ENCODE data around the gene RNF144B. TPM values are rescaled to one million over a fixed set of nuclear protein-coding genes. Genes with fewer than 3 reads are reported as not detected.
"Not testable (repeated sequence)": the region's sequence is repeated elsewhere in the genome, so short reads cannot be mapped to it uniquely, and the experiment has no call there.

The RNF144B gene
- total RNA-seq, 1 experiment from 2014 or later = 2.3 TPM

DNA sequence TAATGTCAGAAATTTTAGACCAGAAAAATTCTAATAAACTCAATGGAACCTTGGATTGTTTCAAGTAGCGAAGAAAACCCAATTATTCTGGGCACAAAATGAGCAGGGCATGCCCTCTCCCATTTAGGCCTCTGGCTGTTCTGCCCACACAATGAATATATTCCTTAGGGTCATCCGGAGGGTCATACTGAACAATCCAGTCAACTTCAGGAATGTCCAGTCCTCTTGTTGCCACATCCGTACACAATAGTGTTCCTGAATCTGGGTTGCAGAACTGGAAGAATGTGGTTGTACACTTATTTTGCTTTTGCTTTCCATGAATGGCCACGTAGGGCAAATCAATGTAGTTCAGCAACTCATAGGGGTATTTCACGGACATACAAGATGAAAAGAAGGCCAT is 23.4 kb upstream of the RNF144B start:
- no peak overlapping the region for H2AFZ ChIP-seq (ENCODE audit: low read length)

DNA sequence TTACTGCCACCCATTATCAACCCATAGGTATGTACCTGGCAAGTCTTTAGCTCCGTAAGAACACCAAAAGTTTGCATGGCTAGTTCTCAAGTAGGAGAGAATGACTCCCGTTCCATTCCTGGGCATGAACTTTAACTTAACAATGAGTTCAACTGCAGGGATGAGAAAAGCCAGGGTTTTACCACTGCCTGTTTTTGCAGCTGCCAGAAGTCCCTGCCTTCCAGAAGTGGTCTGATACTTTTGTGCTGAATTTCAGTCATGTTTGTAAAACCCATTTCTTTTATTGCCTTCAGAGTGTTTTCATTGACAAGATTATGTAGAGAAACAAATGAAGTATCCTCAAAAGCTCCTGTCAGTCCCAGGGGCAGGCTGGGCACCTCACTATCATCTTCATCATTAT is 22.6 kb upstream of the RNF144B start:
- not testable (repeated sequence) for H4K8ac ChIP-seq (replicated peaks; ENCODE audit: insufficient read length, low read depth, low read length); H3K79me2 ChIP-seq (ENCODE audit: insufficient read depth, low read length)

More for the DNA sequence above, 23.4 kb upstream of the RNF144B start:
- Histone ChIP-seq H3K9me3 (ENCODE audit: control insufficient read depth, low read depth, low read length) (no peaks in the 10 kb centered on the region), H3T11ph (ENCODE audit: low read length) (no peak overlapping the region), H4K20me1 (ENCODE audit: control insufficient read depth, insufficient read depth, insufficient read length) (no peaks in the 10 kb centered on the region), H3K4me1 (ENCODE audit: insufficient read depth, low read length) (no peaks in the 10 kb centered on the region), H3K18ac (ENCODE audit: insufficient read length, low read depth, low read length) (no peak overlapping the region), H3K79me2 (ENCODE audit: insufficient read depth, low read length) (no peaks in the 10 kb centered on the region), H3K27me3 (ENCODE audit: insufficient read depth, low read length) (no peaks in the 10 kb centered on the region), H2BK5ac (ENCODE audit: insufficient read length, low read length) (no peak overlapping the region), H4K91ac (ENCODE audit: insufficient read length, low read depth, low read length) (no peak overlapping the region), H3K56ac (ENCODE audit: insufficient read length, low read depth, low read length) (no peak overlapping the region), H2BK120ac (ENCODE audit: low read depth, low read length, poor library complexity, severe bottlenecking) (no peak overlapping the region), H2BK15ac (ENCODE audit: low read depth, low read length) (no peak overlapping the region), H2BK20ac (ENCODE audit: low read depth, low read length, poor library complexity, severe bottlenecking) (no peak overlapping the region), H3K27ac (ENCODE audit: insufficient read length, low read depth, low read length) (no peak overlapping the region), H2BK12ac (ENCODE audit: insufficient read length, low read depth, low read length) (no peak overlapping the region), H3K23me2 (ENCODE audit: insufficient read length, low read depth, low read length, poor library complexity, severe bottlenecking) (no peaks in the 10 kb centered on the region), H4K8ac (replicated peaks; ENCODE audit: insufficient read length, low read depth, low read length) (no peak overlapping the region), H3K23ac (ENCODE audit: insufficient read length, low read depth, low read length) (no peak overlapping the region), H3K9ac (ENCODE audit: extremely low read depth, insufficient read length, low read length) (no peak overlapping the region), H3K14ac (ENCODE audit: insufficient read depth, low read length) (no peak overlapping the region), H4K5ac (ENCODE audit: insufficient read length, low read depth, low read length) (no peak overlapping the region), H3K79me1 (ENCODE audit: insufficient read depth, low read depth, low read length, poor library complexity, severe bottlenecking) (no peaks in the 10 kb centered on the region), H3K4me2 (ENCODE audit: insufficient read depth, insufficient read length, low read length) (no peak overlapping the region), H3K4ac (ENCODE audit: low read depth, low read length) (no peak overlapping the region), H2AK5ac (ENCODE audit: insufficient read length, low read length) (no peak overlapping the region)
- Mint-ChIP-seq H3K36me3 (ENCODE audit: insufficient read depth in 1 of 3, low read depth in 3 of 3) (peaks cover 0 to 6% (median 2%) of the 10 kb centered on the region in 3 experiments; a peak in 2 of 7 replicates), H3K4me3 (no peak overlapping the region), H3K9me3 (peaks cover 0 to 6% of the 10 kb centered on the region in 2 experiments; a peak in 4 of 5 replicates), H3K4me1 (no peaks in the 10 kb centered on the region), H3K27me3 (ENCODE audit: low read depth) (0 out of 2 replicates have a peak, but pooled peaks cover 1% of the 10 kb centered on the region), H3K27ac (no peak overlapping the region)
- no CpG with 5 or more reads among the region's 5 CpGs for WGBS (ENCODE audit: extremely low coverage, insufficient read length, low lambda C conversion rate)
- TF ChIP-seq, protein P1, sequence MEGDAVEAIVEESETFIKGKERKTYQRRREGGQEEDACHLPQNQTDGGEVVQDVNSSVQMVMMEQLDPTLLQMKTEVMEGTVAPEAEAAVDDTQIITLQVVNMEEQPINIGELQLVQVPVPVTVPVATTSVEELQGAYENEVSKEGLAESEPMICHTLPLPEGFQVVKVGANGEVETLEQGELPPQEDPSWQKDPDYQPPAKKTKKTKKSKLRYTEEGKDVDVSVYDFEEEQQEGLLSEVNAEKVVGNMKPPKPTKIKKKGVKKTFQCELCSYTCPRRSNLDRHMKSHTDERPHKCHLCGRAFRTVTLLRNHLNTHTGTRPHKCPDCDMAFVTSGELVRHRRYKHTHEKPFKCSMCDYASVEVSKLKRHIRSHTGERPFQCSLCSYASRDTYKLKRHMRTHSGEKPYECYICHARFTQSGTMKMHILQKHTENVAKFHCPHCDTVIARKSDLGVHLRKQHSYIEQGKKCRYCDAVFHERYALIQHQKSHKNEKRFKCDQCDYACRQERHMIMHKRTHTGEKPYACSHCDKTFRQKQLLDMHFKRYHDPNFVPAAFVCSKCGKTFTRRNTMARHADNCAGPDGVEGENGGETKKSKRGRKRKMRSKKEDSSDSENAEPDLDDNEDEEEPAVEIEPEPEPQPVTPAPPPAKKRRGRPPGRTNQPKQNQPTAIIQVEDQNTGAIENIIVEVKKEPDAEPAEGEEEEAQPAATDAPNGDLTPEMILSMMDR (conservative IDR thresholded peaks at IDR 0.05) = no peak
- DNase-seq = no peak

More for the DNA sequence above, 22.6 kb upstream of the RNF144B start:
- H3K18ac ChIP-seq (ENCODE audit: insufficient read length, low read depth, low read length); H3K4me3 Mint-ChIP-seq; H2BK120ac ChIP-seq (ENCODE audit: low read depth, low read length, poor library complexity, severe bottlenecking); H3K23me2 ChIP-seq (ENCODE audit: insufficient read length, low read depth, low read length, poor library complexity, severe bottlenecking); H2BK12ac ChIP-seq (ENCODE audit: insufficient read length, low read depth, low read length); H3K9me3 ChIP-seq (ENCODE audit: control insufficient read depth, low read depth, low read length); H3K56ac ChIP-seq (ENCODE audit: insufficient read length, low read depth, low read length); H3K9me3 Mint-ChIP-seq; H3K27ac ChIP-seq (ENCODE audit: insufficient read length, low read depth, low read length); H2AK5ac ChIP-seq (ENCODE audit: insufficient read length, low read length); H4K91ac ChIP-seq (ENCODE audit: insufficient read length, low read depth, low read length); H3K36me3 Mint-ChIP-seq (ENCODE audit: insufficient read depth in 1 of 3, low read depth in 3 of 3); H3K27me3 Mint-ChIP-seq (ENCODE audit: low read depth); H3K14ac ChIP-seq (ENCODE audit: insufficient read depth, low read length); H2AFZ ChIP-seq (ENCODE audit: low read length); H3K4ac ChIP-seq (ENCODE audit: low read depth, low read length); H4K20me1 ChIP-seq (ENCODE audit: control insufficient read depth, insufficient read depth, insufficient read length); H3K23ac ChIP-seq (ENCODE audit: insufficient read length, low read depth, low read length); H3K4me1 ChIP-seq (ENCODE audit: insufficient read depth, low read length); H2BK20ac ChIP-seq (ENCODE audit: low read depth, low read length, poor library complexity, severe bottlenecking); H3K4me1 Mint-ChIP-seq; H4K5ac ChIP-seq (ENCODE audit: insufficient read length, low read depth, low read length); H3T11ph ChIP-seq (ENCODE audit: low read length); H2BK15ac ChIP-seq (ENCODE audit: low read depth, low read length); H3K4me2 ChIP-seq (ENCODE audit: insufficient read depth, insufficient read length, low read length); H3K9ac ChIP-seq (ENCODE audit: extremely low read depth, insufficient read length, low read length); DNase-seq; H3K27me3 ChIP-seq (ENCODE audit: insufficient read depth, low read length); H2BK5ac ChIP-seq (ENCODE audit: insufficient read length, low read length); H3K27ac Mint-ChIP-seq; H3K79me1 ChIP-seq (ENCODE audit: insufficient read depth, low read depth, low read length, poor library complexity, severe bottlenecking): not testable (repeated sequence)
- WGBS (ENCODE audit: extremely low coverage, insufficient read length, low lambda C conversion rate) = no CpG with 5 or more reads among the region's 2 CpGs

Data from H9 (cell line).